DOHH2 (cell line): Measurements from ENCODE around the gene EGFLAM.

Experiments
- H3F3A ChIP-seq: fragments of 200-600 bp; sonication (generic), shearing (Covaris generic); 2 replicates; pipeline ENCODE4 v1.6.0; 2016; ENCODE audit warnings: antibody characterized with exemption, mild to moderate bottlenecking; ENCODE audit not compliant: control insufficient read depth, insufficient read depth
- H3K27ac ChIP-seq: fragments of 200-600 bp; sonication (generic); 2 replicates; pipeline ENCODE4 v1.5.1; 2014; ENCODE audit warnings: low read depth, mild to moderate bottlenecking, low read length, moderate library complexity
- H3K27me3 ChIP-seq: fragments of 200-600 bp; sonication (generic); 2 replicates; pipeline ENCODE4 v1.6.1; 2014; ENCODE audit warnings: mild to moderate bottlenecking, low read length, mixed read lengths; ENCODE audit not compliant: control insufficient read depth
- H3K36me3 ChIP-seq: fragments of 200-600 bp; sonication (generic); 2 replicates; pipeline ENCODE4 v1.6.1; 2014; ENCODE audit warnings: mild to moderate bottlenecking, low read length, moderate library complexity, mixed read lengths; ENCODE audit not compliant: control insufficient read depth
- H3K4me1 ChIP-seq: fragments of 200-600 bp; sonication (generic); 2 replicates; pipeline ENCODE4 v1.6.1; 2014; ENCODE audit warnings: mild to moderate bottlenecking, low read length, mixed read lengths; ENCODE audit not compliant: control insufficient read depth
- H3K4me2 ChIP-seq: fragments of 200-600 bp; sonication (generic); 2 replicates; pipeline ENCODE4 v1.6.0; 2014; ENCODE audit warnings: mild to moderate bottlenecking, low read length, moderate library complexity
- H3K4me3 ChIP-seq: fragments of 200-600 bp; sonication (generic); 2 replicates; pipeline ENCODE4 v1.5.1; 2014; ENCODE audit warnings: mild to moderate bottlenecking, low read length, mixed read lengths
- H3K79me2 ChIP-seq: fragments of 200-600 bp; sonication (generic); 2 replicates; pipeline ENCODE4 v1.6.1; 2014; ENCODE audit warnings: mild to moderate bottlenecking, low read length, mixed read lengths; ENCODE audit not compliant: control insufficient read depth
- H3K9me2 ChIP-seq: fragments of 200-600 bp; sonication (generic); replicated peaks from 2 replicates; pipeline ENCODE4 v1.6.1; 2014; ENCODE audit warnings: mild to moderate bottlenecking, low read length, mixed read lengths; ENCODE audit not compliant: control insufficient read depth
- H3K9me3 ChIP-seq: fragments of 200-600 bp; sonication (generic); 2 replicates; pipeline ENCODE4 v1.6.1; 2014; ENCODE audit warnings: antibody characterized with exemption, low read length, mixed read lengths; ENCODE audit not compliant: control insufficient read depth, insufficient read depth
- H4K20me1 ChIP-seq: fragments of 200-600 bp; sonication (generic); 2 replicates; pipeline ENCODE4 v1.6.0; 2014; ENCODE audit warnings: low read depth, mild to moderate bottlenecking, antibody characterized with exemption, low read length, moderate library complexity; ENCODE audit not compliant: control insufficient read depth, insufficient read depth
- EZH2phosphoT487 ChIP-seq: fragments of 200-600 bp; sonication (generic); IDR thresholded peaks from 2 replicates; pipeline ENCODE4 v1.6.1; 2017; ENCODE audit warnings: borderline replicate concordance, mild to moderate bottlenecking, antibody characterized with exemption, low read length, moderate library complexity, mixed read lengths
- TF ChIP-seq, protein P1 (sequence below): fragments of 200-600 bp; sonication (generic); IDR thresholded peaks from one replicate; pipeline ENCODE4 v1.5.1; 2014; ENCODE audit warnings: antibody characterized with exemption, mild to moderate bottlenecking, low read depth, low read length; ENCODE audit not compliant: poor library complexity, severe bottlenecking

Gene EGFLAM

DNA sequence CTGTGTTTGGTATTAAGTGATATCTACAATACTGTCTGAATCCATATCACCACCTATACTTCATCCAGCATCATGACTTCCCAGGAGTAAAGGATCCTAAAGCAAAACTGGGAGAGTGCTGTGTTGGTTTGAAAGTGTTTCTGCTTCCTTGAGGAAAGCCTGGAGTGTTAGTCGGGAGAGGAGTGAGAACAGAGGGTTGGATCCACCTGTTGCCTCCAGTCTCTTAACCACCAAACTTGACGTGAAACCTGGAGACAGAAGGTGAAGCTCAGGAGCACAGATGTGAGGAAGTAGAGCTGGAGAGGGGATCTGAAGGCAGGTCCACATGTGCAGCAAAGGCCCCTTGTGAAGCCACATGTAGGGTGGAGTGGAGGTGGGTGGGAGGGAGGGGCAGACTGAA, 88.2 kb downstream of the EGFLAM start:
- Histone ChIP-seq H3K79me2 (no peaks in the 10 kb centered on the region), H3K4me3 (no peak overlapping the region), H3K27ac (no peak overlapping the region), H3K9me2 (no peaks in the 10 kb centered on the region), H3K36me3 (no peaks in the 10 kb centered on the region), H4K20me1 (no peaks in the 10 kb centered on the region), H3F3A (no peaks in the 10 kb centered on the region), H3K27me3 (no peaks in the 10 kb centered on the region), H3K4me2 (no peak overlapping the region), H3K4me1 (no peaks in the 10 kb centered on the region), H3K9me3 (no peaks in the 10 kb centered on the region)
- TF ChIP-seq, protein P1, sequence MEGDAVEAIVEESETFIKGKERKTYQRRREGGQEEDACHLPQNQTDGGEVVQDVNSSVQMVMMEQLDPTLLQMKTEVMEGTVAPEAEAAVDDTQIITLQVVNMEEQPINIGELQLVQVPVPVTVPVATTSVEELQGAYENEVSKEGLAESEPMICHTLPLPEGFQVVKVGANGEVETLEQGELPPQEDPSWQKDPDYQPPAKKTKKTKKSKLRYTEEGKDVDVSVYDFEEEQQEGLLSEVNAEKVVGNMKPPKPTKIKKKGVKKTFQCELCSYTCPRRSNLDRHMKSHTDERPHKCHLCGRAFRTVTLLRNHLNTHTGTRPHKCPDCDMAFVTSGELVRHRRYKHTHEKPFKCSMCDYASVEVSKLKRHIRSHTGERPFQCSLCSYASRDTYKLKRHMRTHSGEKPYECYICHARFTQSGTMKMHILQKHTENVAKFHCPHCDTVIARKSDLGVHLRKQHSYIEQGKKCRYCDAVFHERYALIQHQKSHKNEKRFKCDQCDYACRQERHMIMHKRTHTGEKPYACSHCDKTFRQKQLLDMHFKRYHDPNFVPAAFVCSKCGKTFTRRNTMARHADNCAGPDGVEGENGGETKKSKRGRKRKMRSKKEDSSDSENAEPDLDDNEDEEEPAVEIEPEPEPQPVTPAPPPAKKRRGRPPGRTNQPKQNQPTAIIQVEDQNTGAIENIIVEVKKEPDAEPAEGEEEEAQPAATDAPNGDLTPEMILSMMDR: no peak
- no peak for TF ChIP-seq EZH2phosphoT487

DNA sequence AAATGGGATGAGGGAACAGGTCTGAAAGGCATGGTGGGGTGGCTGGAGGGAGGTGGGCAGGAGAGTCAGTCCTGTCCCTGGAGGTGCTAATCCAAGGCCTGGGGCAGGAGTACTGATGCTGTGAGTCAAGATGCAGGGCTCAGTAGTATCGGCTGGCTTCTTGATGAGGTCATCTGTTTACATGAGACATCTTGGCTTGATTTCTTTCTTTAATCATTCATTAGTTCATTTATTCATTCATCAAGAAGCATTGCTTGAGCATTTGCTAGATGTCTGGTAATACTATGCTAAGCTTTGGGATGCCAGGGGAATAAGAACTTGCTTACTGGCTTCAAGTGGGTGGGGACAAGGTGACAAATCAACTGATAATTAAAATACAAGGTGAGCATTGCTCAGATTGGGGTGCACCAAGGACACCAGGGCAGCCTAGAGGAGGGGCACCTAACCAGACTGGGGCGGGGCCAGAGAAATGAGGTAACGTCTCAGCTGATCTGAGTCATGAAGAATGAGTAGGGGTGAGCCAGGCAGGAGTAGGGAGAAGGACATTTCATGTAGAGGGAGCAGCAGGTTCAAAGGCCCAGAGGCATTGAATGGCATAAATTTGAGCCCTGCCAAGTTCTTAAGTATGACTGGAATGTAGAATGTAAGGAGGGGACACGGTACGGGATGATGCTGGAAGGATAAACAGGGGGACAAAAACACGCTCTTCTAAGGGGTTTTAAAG, 88.8 kb downstream of the EGFLAM start:
- Histone ChIP-seq H3F3A (no peaks in the 10 kb centered on the region), H3K9me3 (no peaks in the 10 kb centered on the region), H3K4me2 (no peak overlapping the region), H3K79me2 (no peaks in the 10 kb centered on the region), H3K9me2 (no peaks in the 10 kb centered on the region), H3K4me3 (no peak overlapping the region), H3K4me1 (no peaks in the 10 kb centered on the region), H3K27me3 (no peaks in the 10 kb centered on the region), H3K36me3 (no peaks in the 10 kb centered on the region), H4K20me1 (no peaks in the 10 kb centered on the region), H3K27ac (no peak overlapping the region)
- TF ChIP-seq EZH2phosphoT487: no peak
- TF ChIP-seq, protein P1: no peak

DNA sequence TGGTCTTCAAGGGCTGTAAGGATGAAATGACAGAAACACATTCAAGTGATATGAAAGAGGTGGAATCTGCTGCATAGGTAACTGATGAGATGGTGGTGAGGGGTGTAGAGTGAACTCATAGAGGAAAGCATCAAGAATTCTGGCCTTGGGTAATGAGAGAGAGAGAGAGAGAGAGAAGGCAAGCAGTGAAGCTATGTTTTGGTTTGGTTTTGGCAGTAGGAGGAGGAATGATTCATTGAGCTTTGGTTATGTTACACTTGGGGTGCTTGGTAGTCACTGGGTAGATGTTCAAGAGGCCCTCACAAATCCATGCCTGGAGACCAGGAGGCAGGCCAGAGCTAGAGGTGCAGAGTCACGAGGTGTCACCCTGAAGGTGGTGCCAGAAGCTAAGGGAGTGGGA, 89.5 kb downstream of the EGFLAM start:
- Histone ChIP-seq H3K36me3 (no peaks in the 10 kb centered on the region), H3K4me2 (no peak overlapping the region), H3K4me3 (no peak overlapping the region), H3K9me2 (no peaks in the 10 kb centered on the region), H3K27ac (no peak overlapping the region), H3K9me3 (no peaks in the 10 kb centered on the region), H3K79me2 (no peaks in the 10 kb centered on the region), H4K20me1 (no peaks in the 10 kb centered on the region), H3F3A (no peaks in the 10 kb centered on the region), H3K4me1 (no peaks in the 10 kb centered on the region), H3K27me3 (no peaks in the 10 kb centered on the region)
- TF ChIP-seq, protein P1: no peak
